ENCODE results near the gene FAM81A.

Gene FAM81A

DNA sequence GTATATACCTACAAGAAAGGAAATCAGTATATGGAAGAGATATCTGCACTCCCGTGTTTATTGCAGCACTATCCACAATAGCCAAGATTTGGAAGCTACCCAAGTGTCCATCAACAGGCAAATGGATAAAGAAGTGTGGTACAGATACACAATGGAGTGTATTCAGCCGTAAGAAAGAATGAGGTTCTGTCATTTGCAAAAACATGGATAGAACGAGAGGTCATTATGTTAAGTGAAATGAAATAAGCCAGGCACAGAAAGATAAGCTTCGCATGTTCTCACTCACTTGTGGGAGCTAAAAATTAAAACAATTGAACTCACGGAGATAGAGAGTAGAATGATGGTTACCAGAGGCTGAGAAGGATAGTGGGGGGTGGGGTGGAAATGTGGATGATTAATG, 53.1 kb downstream of the FAM81A start:
- no peak overlapping the region for H3K9ac ChIP-seq (ENCODE audit: low read length)
- no peak for TF ChIP-seq EZH2phosphoT487 (IDR thresholded peaks at IDR 0.05; ENCODE audit: low read depth)
- TF ChIP-seq, protein P1, sequence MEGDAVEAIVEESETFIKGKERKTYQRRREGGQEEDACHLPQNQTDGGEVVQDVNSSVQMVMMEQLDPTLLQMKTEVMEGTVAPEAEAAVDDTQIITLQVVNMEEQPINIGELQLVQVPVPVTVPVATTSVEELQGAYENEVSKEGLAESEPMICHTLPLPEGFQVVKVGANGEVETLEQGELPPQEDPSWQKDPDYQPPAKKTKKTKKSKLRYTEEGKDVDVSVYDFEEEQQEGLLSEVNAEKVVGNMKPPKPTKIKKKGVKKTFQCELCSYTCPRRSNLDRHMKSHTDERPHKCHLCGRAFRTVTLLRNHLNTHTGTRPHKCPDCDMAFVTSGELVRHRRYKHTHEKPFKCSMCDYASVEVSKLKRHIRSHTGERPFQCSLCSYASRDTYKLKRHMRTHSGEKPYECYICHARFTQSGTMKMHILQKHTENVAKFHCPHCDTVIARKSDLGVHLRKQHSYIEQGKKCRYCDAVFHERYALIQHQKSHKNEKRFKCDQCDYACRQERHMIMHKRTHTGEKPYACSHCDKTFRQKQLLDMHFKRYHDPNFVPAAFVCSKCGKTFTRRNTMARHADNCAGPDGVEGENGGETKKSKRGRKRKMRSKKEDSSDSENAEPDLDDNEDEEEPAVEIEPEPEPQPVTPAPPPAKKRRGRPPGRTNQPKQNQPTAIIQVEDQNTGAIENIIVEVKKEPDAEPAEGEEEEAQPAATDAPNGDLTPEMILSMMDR (IDR thresholded peaks at IDR 0.05; ENCODE audit: low read depth, low read length), result no peak
- no peak overlapping the region for H2AFZ ChIP-seq (ENCODE audit: low read depth, low read length)
- H3K27ac ChIP-seq (ENCODE audit: low read length), result no peak overlapping the region
- no peak overlapping the region for H3K4me3 ChIP-seq (ENCODE audit: low read length)
- H3K4me1 ChIP-seq (ENCODE audit: low read length), result peaks cover 13% of the 10 kb centered on the region
- no peaks in the 10 kb centered on the region for H3K79me2 ChIP-seq (ENCODE audit: low read length)
- no peak overlapping the region for H3K4me2 ChIP-seq (ENCODE audit: low read length)
- H3K36me3 ChIP-seq (replicated peaks; ENCODE audit: low read depth, low read length), result no peaks in the 10 kb centered on the region
- H3K27me3 ChIP-seq (ENCODE audit: low read depth, low read length), result peaks cover 3% of the 10 kb centered on the region; the same call in 1 of the 2 replicates
- H4K20me1 ChIP-seq (ENCODE audit: insufficient read depth, low read length), result no peaks in the 10 kb centered on the region
- H3K9me3 ChIP-seq (ENCODE audit: insufficient read depth, low read length), result no peaks in the 10 kb centered on the region

GRCh38 chr15:59492389-59493377, 54.7 kb downstream of the FAM81A start:
- no peak overlapping the region for H3K9ac ChIP-seq (ENCODE audit: low read length)
- H4K20me1 ChIP-seq (ENCODE audit: insufficient read depth, low read length), result no peaks in the 10 kb centered on the region
- H3K36me3 ChIP-seq (replicated peaks; ENCODE audit: low read depth, low read length), result no peaks in the 10 kb centered on the region
- no peak overlapping the region for H3K27ac ChIP-seq (ENCODE audit: low read length)
- TF ChIP-seq, protein P1 (IDR thresholded peaks at IDR 0.05; ENCODE audit: low read depth, low read length), result peak; percentile 95
- no peak for TF ChIP-seq EZH2phosphoT487 (IDR thresholded peaks at IDR 0.05; ENCODE audit: low read depth)
- no peak overlapping the region for H2AFZ ChIP-seq (ENCODE audit: low read depth, low read length)
- no peak overlapping the region for H3K4me3 ChIP-seq (ENCODE audit: low read length)
- no peaks in the 10 kb centered on the region for H3K79me2 ChIP-seq (ENCODE audit: low read length)
- no peaks in the 10 kb centered on the region for H3K9me3 ChIP-seq (ENCODE audit: insufficient read depth, low read length)
- H3K4me1 ChIP-seq (ENCODE audit: low read length), result peaks cover 13% of the 10 kb centered on the region
- H3K27me3 ChIP-seq (ENCODE audit: low read depth, low read length), result peaks cover 3% of the 10 kb centered on the region; the same call in 1 of the 2 replicates
- peak overlapping the region; percentile 50 for H3K4me2 ChIP-seq (ENCODE audit: low read length)

GRCh38 chr15:59501597-59501996, 63.6 kb downstream of the FAM81A start:
- Histone ChIP-seq H3K27ac (ENCODE audit: low read length) (no peak overlapping the region), H3K36me3 (replicated peaks; ENCODE audit: low read depth, low read length) (no peaks in the 10 kb centered on the region), H3K27me3 (ENCODE audit: low read depth, low read length) (no peaks in the 10 kb centered on the region), H3K9me3 (ENCODE audit: insufficient read depth, low read length) (no peaks in the 10 kb centered on the region), H3K4me2 (ENCODE audit: low read length) (no peak overlapping the region), H3K79me2 (ENCODE audit: low read length) (no peaks in the 10 kb centered on the region), H4K20me1 (ENCODE audit: insufficient read depth, low read length) (no peaks in the 10 kb centered on the region), H3K4me3 (ENCODE audit: low read length) (no peak overlapping the region), H3K4me1 (ENCODE audit: low read length) (no peaks in the 10 kb centered on the region), H2AFZ (ENCODE audit: low read depth, low read length) (no peak overlapping the region), H3K9ac (ENCODE audit: low read length) (no peak overlapping the region)
- TF ChIP-seq EZH2phosphoT487 (IDR thresholded peaks at IDR 0.05; ENCODE audit: low read depth), result no peak
- TF ChIP-seq, protein P1 (IDR thresholded peaks at IDR 0.05; ENCODE audit: low read depth, low read length), result peak; percentile 90

- Histone ChIP-seq H3K27me3 (ENCODE audit: low read depth, low read length) (no peaks in the 10 kb centered on the region), H3K36me3 (replicated peaks; ENCODE audit: low read depth, low read length) (no peaks in the 10 kb centered on the region), H3K79me2 (ENCODE audit: low read length) (no peaks in the 10 kb centered on the region), H3K9ac (ENCODE audit: low read length) (0 out of 2 replicates have a peak overlapping the region, but pooled peaks have one; percentile 36), H3K9me3 (ENCODE audit: insufficient read depth, low read length) (no peaks in the 10 kb centered on the region), H3K4me3 (ENCODE audit: low read length) (no peak overlapping the region), H4K20me1 (ENCODE audit: insufficient read depth, low read length) (no peaks in the 10 kb centered on the region), H3K27ac (ENCODE audit: low read length) (peak overlapping the region; percentile 97), H3K4me1 (ENCODE audit: low read length) (peaks cover 57% of the 10 kb centered on the region), H3K4me2 (ENCODE audit: low read length) (peak overlapping the region; percentile 23), H2AFZ (ENCODE audit: low read depth, low read length) (no peak overlapping the region)
- TF ChIP-seq, protein P1 (IDR thresholded peaks at IDR 0.05; ENCODE audit: low read depth, low read length), result no peak
- TF ChIP-seq EZH2phosphoT487 (IDR thresholded peaks at IDR 0.05; ENCODE audit: low read depth), result no peak
Observed at GRCh38 chr15:59515190-59515589, 77.2 kb downstream of the FAM81A start.

Data from OCI-LY3 (cell line).